Lung (tissue), 12 donors: Measurements from ENCODE around the gene PLXNA2. TPM values are rescaled to one million over a fixed set of nuclear protein-coding genes. Genes with fewer than 3 reads are reported as not detected.

Experiments used
- ATAC-seq: fragments of 200-7000 bp; cut with Tn5 transposase; one replicate; pipeline ENCODE4 v1.9.1; 2020; ENCODE audit warnings: moderate number of reproducible peaks; ENCODE audit not compliant: insufficient read depth, low FRiP score
- DNase-seq, 3 donors: peaks; one replicate each; pipeline ENCODE4 v3.0.0-alpha.2; 2013 to 2017
- H3K27ac ChIP-seq, 2 donors: one replicate each; pipeline ENCODE4 v1.5.1; 2013; ENCODE audit warnings: mild to moderate bottlenecking in 2 of 2, moderate library complexity in 2 of 2, control low read depth in 1 of 2, inconsistent platforms in 1 of 2, low read depth in 1 of 2, low read length in 1 of 2
- H3K27me3 ChIP-seq, 3 donors: one replicate each; pipeline ENCODE4 v1.5.1; 2013; ENCODE audit warnings: low read length in 2 of 3; ENCODE audit not compliant: control insufficient read depth in 3 of 3, insufficient read depth in 3 of 3
- H3K36me3 ChIP-seq, 4 donors: one replicate each; pipeline ENCODE4 v1.5.1; 2013; ENCODE audit warnings: low read length in 4 of 4, mild to moderate bottlenecking in 1 of 4, moderate library complexity in 1 of 4; ENCODE audit not compliant: control insufficient read depth in 4 of 4, insufficient read depth in 4 of 4
- H3K4me1 ChIP-seq, 5 donors: one replicate each; pipeline ENCODE4 v1.5.1; 2013; ENCODE audit warnings: low read length in 5 of 5, mild to moderate bottlenecking in 2 of 5, moderate library complexity in 1 of 5; ENCODE audit not compliant: control insufficient read depth in 5 of 5, insufficient read depth in 5 of 5
- H3K4me3 ChIP-seq: one replicate; pipeline ENCODE4 v1.5.1; 2013; ENCODE audit warnings: mild to moderate bottlenecking, control low read depth, moderate library complexity
- H3K9ac ChIP-seq, 2 donors: one replicate each; pipeline ENCODE4 v1.5.1; 2013; ENCODE audit warnings: low read length in 2 of 2, control low read depth in 1 of 2; ENCODE audit not compliant: insufficient read depth in 1 of 2
- H3K9me3 ChIP-seq, 4 donors: one replicate each; pipeline ENCODE4 v1.5.1; 2013; ENCODE audit warnings: low read length in 3 of 4, mild to moderate bottlenecking in 1 of 4, moderate library complexity in 1 of 4; ENCODE audit not compliant: control insufficient read depth in 4 of 4, insufficient read depth in 3 of 4
- CTCF ChIP-seq: IDR thresholded peaks from 2 replicates; pipeline ENCODE4 v1.5.1; 2012; ENCODE audit warnings: mild to moderate bottlenecking; ENCODE audit errors: control extremely low read depth, extremely low read depth
- WGBS, 2 donors: extraction: QIAGEN DNeasy Blood & Tissue Kit; methylation state at CpG; one replicate each; pipeline ENCODE4 v1.1.7; 2013; 5-methylcytosine and 5-hydroxymethylcytosine counted together
- polyA plus RNA-seq, 2 donors: library from polyadenylated mRNA; stranded (reverse); fragments of 200-250 nt; gene quantifications; one replicate each; pipeline ENCODE4 v1.2.1, GENCODE V29; 2013
- total RNA-seq, 2 donors: library from RNA; depleted of rRNA in 1 of 2; stranded (reverse); fragments of >200 nt in 1 of 2; gene quantifications; one replicate each; pipeline ENCODE4 v1.2.1, GENCODE V29; 2014 to 2021
- donor health status: control.
- donor health status: control.
- donor health status: Bipolar disorder and iron deficiency.
- donor health status: healthy.
- donor health status: DM: yes; HTN: yes; CAD: no.

PLXNA2 gene
- total and polyA plus RNA-seq, 4 donors: 13.2 to 118 (median 32.6) TPM

GRCh38 chr1:208137193-208137592, 107.0 kb downstream of the PLXNA2 start:
- no peak overlapping the region for H3K27ac ChIP-seq
- DNase-seq (peak in 2 of 3 donors; percentile 70 to 79), ATAC-seq (no peak)
- 76 to 79% methylated on average over 4 of the region's 4 CpGs for WGBS, 2 donors
- H3K36me3 ChIP-seq: peaks cover 0 to 21% (median 10%) of the 10 kb centered on the region in 4 donors
- no peak for TF ChIP-seq CTCF
- H3K4me3 ChIP-seq: no peak overlapping the region
- peaks cover 0 to 37% (median 17%) of the 10 kb centered on the region in 5 donors for H3K4me1 ChIP-seq
- H3K27me3 ChIP-seq: no peaks in the 10 kb centered on the region
- no peaks in the 10 kb centered on the region for H3K9me3 ChIP-seq
- no peak overlapping the region for H3K9ac ChIP-seq

GRCh38 chr1:208136459-208137182, 107.6 kb downstream of the PLXNA2 start:
- Histone ChIP-seq H3K36me3 (peaks cover 0 to 17% (median 9%) of the 10 kb centered on the region in 4 donors), H3K27me3 (no peaks in the 10 kb centered on the region), H3K4me3 (no peak overlapping the region), H3K27ac (peak overlapping the region in 1 of 2 donors; percentile 24), H3K9ac (no peak overlapping the region), H3K9me3 (no peaks in the 10 kb centered on the region), H3K4me1 (peaks cover 0 to 37% (median 11%) of the 10 kb centered on the region in 5 donors)
- TF ChIP-seq CTCF: no peak
- ATAC-seq (no peak), DNase-seq (peak; percentile 49 to 51 (median 50))
- WGBS, 2 donors: 78 to 83% methylated on average over 5 of the region's 5 CpGs

- H3K4me1 ChIP-seq: peaks cover 0 to 29% (median 7%) of the 10 kb centered on the region in 5 donors
- peak in 1 of 3 donors; percentile 39 for DNase-seq
- no peaks in the 10 kb centered on the region for H3K27me3 ChIP-seq
- peak overlapping the region in 1 of 2 donors; percentile 49 for H3K27ac ChIP-seq
- no peak for ATAC-seq
- WGBS, 2 donors: 29 to 40% methylated on average over 2 of the region's 2 CpGs
- peaks cover 0 to 13% (median 7%) of the 10 kb centered on the region in 4 donors for H3K36me3 ChIP-seq
- no peaks in the 10 kb centered on the region for H3K9me3 ChIP-seq
- no peak overlapping the region for H3K9ac ChIP-seq
- no peak overlapping the region for H3K4me3 ChIP-seq
- TF ChIP-seq CTCF: no peak
Observed at GRCh38 chr1:208135354-208135753, 108.8 kb downstream of the PLXNA2 start.

GRCh38 chr1:208134491-208134890, 109.7 kb downstream of the PLXNA2 start:
- no peak for DNase-seq
- no peak for TF ChIP-seq CTCF
- Histone ChIP-seq H3K9me3 (no peaks in the 10 kb centered on the region), H3K27ac (no peak overlapping the region), H3K9ac (no peak overlapping the region), H3K27me3 (no peaks in the 10 kb centered on the region), H3K4me1 (peaks cover 0 to 29% (median 7%) of the 10 kb centered on the region in 5 donors), H3K36me3 (peaks cover 0 to 10% (median 2%) of the 10 kb centered on the region in 4 donors), H3K4me3 (no peak overlapping the region)
- ATAC-seq: no peak
- WGBS, 2 donors: 69 to 80% methylated on average over 5 of the region's 5 CpGs
